GM18517 (cell line): ENCODE data around the gene DDR2.

ENCODE experiments used
- ATAC-seq: cut with Tn5 transposase; IDR thresholded peaks from one replicate; pipeline ENCODE4 v1.9.1; 2021; ENCODE audit warnings: mild to moderate bottlenecking, moderate library complexity; ENCODE audit not compliant: unreplicated experiment

The DDR2 gene

GRCh38 chr1:162670928-162671663 lies 38.8 kb downstream of the DDR2 start:
- no peak for ATAC-seq

GRCh38 chr1:162671664-162672410 lies 39.6 kb downstream of the DDR2 start:
- no peak for ATAC-seq

DNA sequence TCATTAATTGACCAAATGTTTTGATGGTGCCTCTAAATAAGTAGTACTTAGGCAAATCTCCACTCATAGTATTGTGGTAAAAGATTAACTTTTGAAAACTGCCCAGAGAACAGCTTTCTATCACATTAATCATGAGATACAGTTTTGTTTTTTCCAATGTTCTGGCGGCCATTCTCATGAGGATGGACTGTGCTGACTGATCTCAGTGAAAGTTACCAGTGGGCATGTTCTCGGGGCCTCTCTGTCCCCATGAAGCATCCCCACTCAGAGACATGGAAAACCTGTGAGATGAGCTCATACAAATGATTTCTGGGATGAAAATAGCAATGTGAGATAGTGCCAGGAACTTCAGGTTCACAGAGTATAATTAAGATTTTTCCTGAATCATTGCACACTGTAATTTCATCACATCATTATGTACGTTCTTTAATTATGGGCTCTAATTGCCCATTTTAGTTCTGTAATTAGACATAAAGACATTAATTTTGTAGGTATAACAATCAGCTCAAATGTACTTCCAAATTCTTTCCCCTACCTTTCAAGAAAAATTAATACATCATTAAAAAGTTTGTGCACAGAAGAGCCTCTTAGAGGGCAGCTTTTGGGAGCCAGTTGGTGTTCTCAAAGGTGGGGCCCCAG lies 40.5 kb downstream of the DDR2 start:
- ATAC-seq = no peak

DNA sequence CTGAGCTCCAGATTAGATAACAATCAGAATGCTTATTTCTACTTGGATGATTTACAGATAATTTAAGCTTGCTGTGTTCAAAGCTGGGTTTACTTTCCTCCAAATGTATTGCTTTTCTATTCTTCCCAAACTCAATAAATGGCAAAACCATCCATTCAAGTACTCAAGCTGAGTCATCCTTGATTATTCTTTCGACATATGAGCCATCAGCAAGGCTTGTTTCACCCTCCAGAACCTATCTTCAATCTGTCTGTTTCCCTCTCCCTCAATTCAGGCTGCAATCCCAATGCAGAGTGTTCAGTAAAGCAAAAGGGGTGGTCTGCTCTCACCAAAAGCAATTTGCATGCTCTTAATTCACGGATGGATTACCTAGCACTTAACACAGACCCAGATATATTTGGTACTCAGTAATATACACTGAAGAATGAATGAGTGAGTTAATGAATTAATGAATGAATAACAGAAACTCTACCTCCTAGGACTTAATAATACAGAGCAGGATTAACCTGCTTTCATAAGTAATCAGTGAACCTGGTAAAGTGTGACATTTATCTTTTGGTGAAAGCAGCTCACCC lies 41.9 kb downstream of the DDR2 start:
- no peak for ATAC-seq

DNA sequence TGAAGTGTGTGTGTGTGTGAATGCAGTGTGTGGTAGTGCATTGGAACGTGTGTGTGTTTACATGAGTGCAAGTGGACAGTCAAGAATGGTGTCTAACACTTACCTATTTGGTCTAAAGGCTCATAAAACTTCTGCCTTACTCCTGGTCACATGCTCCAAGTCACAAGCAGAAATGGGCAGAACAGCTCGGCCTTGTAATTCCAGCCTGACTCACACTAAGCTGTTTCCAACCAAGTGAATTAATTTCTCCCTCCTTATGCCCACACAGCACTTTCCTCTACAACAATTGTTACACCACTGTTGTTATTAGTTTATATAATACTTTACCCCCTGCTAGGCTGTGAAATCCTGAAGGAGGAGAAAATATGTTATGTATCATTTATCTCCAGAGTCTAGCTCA lies 43.8 kb downstream of the DDR2 start:
- no peak for ATAC-seq

GRCh38 chr1:162676750-162677149 lies 44.5 kb downstream of the DDR2 start:
- ATAC-seq = no peak

- ATAC-seq = no peak
Measured at GRCh38 chr1:162677607-162678371, 45.5 kb downstream of the DDR2 start.

DNA sequence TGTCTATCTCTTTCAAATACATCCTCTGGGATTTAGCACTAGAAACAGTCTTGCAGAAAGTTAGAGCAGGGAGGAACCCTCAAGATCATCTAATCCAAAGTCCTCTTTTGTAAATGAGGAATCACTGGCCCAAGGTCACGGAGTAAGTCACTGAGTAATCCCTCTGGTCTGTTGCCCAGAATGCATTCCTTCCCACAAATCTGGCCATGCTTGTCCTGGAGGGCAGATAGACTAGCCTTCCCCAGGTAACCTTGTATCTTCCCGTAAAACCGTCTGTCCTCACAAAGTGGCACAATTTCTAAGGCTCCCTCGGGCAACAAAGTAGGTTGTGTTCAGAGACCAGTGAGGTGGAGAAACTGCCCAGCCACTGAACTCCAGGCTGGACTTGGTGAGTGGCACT lies 46.2 kb downstream of the DDR2 start:
- ATAC-seq = no peak

DNA sequence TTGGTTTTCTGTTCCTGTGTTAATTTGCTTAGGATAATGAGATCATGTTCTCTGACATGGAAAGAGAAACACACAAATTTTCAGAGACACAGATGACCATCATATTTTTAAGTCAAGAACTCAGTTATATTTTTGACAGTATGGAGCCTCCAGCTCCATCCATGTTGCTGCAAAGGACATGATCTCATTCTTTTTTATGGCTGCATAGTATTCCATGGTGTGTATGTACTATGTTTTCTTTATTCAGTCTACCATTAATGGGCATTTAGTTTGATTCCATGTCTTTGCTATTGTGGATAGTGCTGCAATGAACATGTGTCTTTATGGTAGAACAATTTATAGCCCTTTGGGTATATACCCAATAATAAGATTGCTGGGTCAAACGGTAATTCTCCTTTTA lies 47.0 kb downstream of the DDR2 start:
- ATAC-seq = no peak

DNA sequence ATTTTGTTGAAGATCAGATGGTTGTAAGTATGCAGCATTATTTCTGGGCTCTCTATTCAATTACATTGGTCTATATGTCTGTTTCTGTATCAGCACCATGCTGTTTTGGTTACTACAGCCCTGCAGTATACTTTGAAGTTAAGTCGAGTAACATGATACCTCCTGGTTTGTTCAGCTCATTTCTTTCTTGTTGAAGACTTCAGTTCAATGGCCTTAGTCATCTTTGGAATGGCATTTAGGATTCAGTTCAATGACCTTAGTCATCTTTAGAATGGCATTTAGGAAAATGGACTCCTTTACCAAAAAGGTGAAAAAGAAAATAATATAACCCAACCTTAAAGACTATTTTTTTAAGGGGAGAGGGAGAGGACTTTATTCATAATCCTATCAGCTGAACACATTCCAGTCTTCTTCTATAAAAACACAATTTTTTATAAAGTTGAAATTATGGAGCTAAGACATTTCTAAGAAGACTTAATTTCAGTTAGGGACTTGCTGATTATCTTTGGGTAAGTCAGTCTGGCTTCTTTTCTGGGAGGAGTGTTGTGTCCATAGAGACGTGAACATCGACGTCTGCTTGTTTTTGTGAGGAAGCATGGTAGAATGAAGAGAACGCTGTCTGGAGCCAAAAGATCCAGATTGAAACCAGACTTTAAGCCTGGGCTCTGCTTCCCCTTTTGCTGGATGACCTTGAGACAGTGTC lies 48.3 kb downstream of the DDR2 start:
- ATAC-seq = no peak

GRCh38 chr1:162681122-162681436 lies 48.8 kb downstream of the DDR2 start:
- no peak for ATAC-seq

DNA sequence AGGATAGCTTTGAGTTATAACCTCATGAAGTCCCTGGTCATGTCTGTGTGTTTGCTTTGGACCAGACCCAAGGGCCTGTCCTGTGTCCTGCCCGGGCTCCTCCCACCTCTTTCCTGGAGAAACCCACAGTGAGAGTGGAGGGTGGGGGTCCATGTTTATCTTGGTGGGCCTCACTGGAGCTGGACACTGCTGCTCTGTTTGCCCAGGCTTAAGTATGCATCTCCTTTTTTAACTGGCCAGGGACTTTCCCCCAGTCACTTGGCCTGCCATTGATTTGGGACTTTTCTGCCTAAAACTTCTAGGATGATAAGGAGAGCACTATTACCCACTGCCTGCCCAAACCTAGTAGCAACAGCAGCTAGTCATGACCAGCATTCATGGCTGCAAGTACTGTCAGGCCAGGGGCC lies 49.8 kb downstream of the DDR2 start:
- no peak for ATAC-seq

GRCh38 chr1:162687870-162688269 lies 55.6 kb downstream of the DDR2 start:
- no peak for ATAC-seq

GRCh38 chr1:162688521-162688920 lies 56.3 kb downstream of the DDR2 start:
- no peak for ATAC-seq

GRCh38 chr1:162688931-162689330 lies 56.7 kb downstream of the DDR2 start:
- no peak for ATAC-seq

- ATAC-seq = no peak
Measured at GRCh38 chr1:162689745-162690671, 57.7 kb downstream of the DDR2 start.

- no peak for ATAC-seq
Measured at GRCh38 chr1:162690672-162691434, 58.6 kb downstream of the DDR2 start.

DNA sequence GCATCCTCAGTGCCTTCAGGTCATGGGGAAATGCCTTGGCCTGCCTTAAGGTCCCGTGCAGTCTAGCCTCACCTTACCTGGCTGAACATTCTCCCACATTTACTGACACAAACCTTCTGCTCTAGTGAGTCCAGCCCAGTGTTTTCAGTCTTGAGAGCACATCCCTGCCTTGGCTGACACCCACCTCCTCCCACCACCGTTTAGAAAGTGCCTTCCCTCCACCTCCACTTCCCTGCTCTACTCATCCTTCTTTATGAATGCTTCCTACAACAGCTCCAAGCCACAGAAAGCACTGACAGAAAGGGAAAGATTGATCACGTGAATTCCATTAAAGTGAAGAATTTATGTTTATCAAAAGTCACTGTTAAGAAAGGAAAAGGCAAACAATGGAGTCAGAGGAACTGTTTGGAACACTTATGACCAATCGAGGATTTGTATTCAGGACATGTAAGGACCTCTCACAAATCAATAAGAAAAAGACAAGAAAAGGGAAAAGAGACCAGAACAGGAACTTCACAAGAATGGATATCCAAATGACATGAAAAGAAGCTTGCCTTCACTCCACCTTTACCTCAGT lies 59.8 kb downstream of the DDR2 start:
- no peak for ATAC-seq
